T-helper 1 cell treated with Interleukin-12 subunit alpha and Interleukin-12 subunit beta and Interleukin-4 antibody, amounts not matched to agents 30 μg/mL and 1 μg/mL, for 36 hours (primary cell): ENCODE measurements around the gene RNASE8.
A peak's percentile ranks its signal among the peaks of the same experiment; 100 is the strongest.

Experiments
- H3K27ac Mint-ChIP-seq: one replicate; pipeline ENCODE4 v1.8.0; 2021; ENCODE audit warnings: mild to moderate bottlenecking, mixed read lengths
- H3K27me3 Mint-ChIP-seq: one replicate; pipeline ENCODE4 v1.8.0; 2021; ENCODE audit warnings: low read depth, mixed read lengths
- H3K36me3 Mint-ChIP-seq: one replicate; pipeline ENCODE4 v1.8.0; 2021; ENCODE audit warnings: low read depth, mixed read lengths
- H3K4me1 Mint-ChIP-seq: one replicate; pipeline ENCODE4 v1.8.0; 2021; ENCODE audit warnings: low read depth, mixed read lengths
- H3K4me3 Mint-ChIP-seq: one replicate; pipeline ENCODE4 v1.8.0; 2021; ENCODE audit warnings: mild to moderate bottlenecking, moderate library complexity, mixed read lengths
- H3K9me3 Mint-ChIP-seq: one replicate; pipeline ENCODE4 v1.8.0; 2021; ENCODE audit warnings: mixed read lengths

Gene RNASE8

DNA sequence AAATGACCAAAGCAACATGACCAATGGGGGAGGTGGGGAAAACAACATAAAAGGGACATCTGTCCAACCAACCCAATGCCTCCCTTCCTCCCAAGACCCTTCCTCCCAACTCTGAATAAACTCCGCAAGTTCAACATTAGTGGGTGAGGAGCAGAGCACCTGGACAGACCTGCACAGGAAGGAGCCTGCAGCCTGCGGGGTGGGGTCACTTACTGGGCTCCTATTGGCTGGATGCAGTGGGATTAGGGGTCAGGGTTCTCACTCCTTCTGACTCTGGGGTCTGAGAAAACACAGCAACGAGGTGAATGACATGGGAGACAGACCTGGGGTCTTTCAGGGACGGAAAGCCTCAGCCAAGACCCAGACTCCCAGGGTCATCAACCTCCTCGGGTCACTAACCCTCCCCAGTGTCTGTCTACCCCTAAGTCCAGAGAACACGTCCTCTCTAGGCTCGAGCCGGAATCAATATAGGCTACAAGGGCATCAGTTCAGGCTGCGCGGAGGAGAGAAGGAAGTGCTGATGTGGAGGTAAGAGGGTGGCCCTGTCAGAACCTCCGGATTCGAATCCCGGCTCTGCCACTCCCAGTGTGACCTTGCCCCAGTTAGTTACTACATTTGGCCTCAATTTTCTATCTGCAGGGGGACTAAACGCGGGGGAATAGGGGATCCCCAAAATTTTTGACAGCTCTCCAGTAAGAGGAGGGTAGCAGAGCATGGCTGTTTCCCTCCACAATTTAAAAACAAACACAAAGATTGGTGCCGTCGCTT, 33.6 kb upstream of the RNASE8 start:
- Mint-ChIP-seq H3K4me3 (peak overlapping the region; percentile 75), H3K27ac (no peak overlapping the region), H3K27me3 (peaks cover 44% of the 10 kb centered on the region), H3K4me1 (peaks cover 7% of the 10 kb centered on the region), H3K36me3 (no peaks in the 10 kb centered on the region), H3K9me3 (no peaks in the 10 kb centered on the region)

DNA sequence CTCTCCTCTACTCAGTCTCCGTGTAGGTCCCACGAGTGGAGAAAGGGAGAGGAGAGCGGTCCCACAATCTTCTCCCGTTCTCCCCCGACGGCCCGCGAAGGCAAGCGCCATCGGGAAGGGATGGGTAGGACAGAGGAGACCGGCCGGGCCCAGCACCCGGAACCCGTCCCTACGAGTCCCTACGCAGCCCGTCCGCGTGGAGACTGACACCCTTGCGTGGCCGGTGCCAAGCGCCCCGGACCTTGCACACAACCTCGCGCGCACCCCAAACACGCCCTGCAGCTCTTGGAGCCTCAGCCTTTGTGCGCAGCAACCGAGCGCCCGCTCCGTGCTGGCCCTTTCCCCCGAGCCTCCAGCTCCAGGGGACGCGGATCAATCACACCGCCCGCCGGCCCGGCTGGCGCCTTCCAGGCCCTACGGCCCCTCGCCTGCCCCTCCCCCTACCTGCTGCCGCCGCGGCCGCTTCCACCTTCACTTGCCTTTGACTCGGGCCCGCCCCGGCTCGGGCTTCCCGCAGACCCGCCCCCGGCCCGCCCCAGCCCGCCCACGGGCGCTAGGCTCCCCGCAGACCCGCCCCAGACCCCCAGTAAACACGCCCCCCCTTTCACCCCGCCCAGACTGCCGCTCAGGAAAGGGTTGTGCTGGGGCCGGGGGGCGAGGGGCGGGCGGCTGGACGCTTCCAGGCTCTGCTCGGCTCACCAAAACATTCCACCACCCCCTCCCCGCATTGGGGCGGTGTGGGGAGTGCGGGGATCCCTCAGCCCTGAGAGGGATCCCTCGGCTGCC, 32.8 kb upstream of the RNASE8 start, which contains the start of gene NDRG2:
NDRG2 (minus strand) TSS at position 477 of the 786 bp plus-strand sequence. CDS start 1,746 bp downstream, outside the sequence.
- H3K27ac Mint-ChIP-seq, result no peak within 1 kb of the TSS
- no peaks in the 10 kb centered on the region for H3K9me3 Mint-ChIP-seq

DNA sequence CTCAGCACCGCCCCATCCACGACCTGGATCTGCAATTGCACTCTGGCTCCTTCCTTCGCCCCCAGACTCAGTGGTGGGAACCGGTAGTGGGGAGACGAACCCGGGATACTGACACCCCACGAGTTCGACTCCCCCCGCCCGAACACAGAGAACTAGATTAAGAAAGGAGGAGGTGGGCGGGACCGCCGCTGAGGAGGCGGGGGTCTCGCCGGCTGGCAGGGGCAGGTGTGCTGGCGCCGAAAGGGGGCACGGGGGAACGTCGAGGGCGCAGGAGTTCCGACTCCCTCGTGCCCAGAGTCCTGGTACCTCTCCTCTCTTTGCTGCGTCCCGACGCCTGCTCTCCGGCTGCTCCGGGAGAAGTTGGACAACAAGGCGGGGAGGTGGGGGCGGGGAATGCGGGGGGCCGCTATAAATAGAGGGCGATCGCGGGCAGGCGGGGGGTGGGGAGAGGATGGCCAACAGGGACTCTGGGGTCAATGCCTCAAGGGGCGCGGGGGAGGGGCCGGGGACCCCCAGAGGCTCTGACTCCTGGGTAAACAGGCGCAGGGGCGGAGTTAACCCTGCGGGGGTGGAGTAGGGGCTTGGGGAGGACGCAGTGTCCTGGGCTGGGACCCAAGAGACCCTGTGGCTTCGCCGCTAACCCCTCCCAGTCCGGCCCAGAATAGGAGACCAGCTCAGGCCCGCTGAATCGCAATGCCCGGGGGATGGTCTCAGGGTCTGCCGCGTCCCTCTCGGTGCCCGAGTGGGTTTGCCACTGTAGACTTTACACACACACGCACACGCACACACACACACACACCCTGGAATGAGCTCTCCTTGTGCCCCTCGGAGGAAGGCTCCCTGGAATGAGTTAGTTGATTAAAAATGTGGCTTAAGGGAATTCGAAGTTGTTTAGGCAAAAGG, 32.0 kb upstream of the RNASE8 start:
- Mint-ChIP-seq H3K4me3 (peak overlapping the region; percentile 79), H3K4me1 (peaks cover 7% of the 10 kb centered on the region), H3K27ac (no peak overlapping the region), H3K36me3 (no peaks in the 10 kb centered on the region), H3K27me3 (peaks cover 44% of the 10 kb centered on the region), H3K9me3 (no peaks in the 10 kb centered on the region)

More for the DNA sequence above, 32.8 kb upstream of the RNASE8 start, which contains the start of gene NDRG2:
- Mint-ChIP-seq H3K27me3 (peaks cover 44% of the 10 kb centered on the region), H3K4me3 (peak within 1 kb of the TSS; percentile 79), H3K36me3 (no peaks in the 10 kb centered on the region), H3K4me1 (peaks cover 7% of the 10 kb centered on the region)

DNA sequence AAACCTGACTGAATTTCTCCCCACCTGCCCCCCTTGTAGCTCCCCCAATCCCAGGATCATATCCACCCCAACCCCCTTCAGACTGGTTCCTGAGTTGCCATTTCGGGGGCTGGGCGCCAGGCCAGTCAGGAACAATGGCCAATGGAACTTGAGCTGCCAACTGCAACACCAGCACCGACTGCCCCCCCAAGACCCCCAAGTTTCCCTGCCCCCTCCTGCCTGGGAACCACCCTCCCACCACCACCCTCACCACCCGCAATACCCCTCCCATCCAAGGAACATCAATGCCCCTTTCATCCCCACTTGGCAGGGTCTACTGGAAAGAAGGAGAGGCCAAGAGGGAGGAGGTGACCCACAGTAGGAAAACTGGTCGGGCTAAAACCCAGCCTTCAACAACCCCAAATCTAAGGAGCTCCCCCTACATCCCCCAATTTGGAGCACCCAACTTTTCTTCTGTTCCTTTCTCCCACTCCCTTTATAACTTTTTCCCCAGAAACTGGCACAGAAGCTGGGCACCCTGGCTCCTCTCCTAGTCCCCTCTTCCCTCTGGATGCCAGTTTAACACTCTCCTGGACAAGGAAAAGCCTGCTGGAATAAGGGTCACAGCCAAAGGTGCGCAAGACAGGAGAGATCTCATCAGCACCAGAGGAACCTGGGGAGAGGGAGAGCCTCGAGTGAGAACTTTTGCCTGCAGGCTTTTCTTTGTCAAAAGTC, 31.2 kb upstream of the RNASE8 start:
- Mint-ChIP-seq H3K36me3 (no peaks in the 10 kb centered on the region), H3K9me3 (no peaks in the 10 kb centered on the region), H3K27ac (no peak overlapping the region), H3K4me3 (peak overlapping the region; percentile 42), H3K4me1 (peaks cover 7% of the 10 kb centered on the region), H3K27me3 (peaks cover 43% of the 10 kb centered on the region)

DNA sequence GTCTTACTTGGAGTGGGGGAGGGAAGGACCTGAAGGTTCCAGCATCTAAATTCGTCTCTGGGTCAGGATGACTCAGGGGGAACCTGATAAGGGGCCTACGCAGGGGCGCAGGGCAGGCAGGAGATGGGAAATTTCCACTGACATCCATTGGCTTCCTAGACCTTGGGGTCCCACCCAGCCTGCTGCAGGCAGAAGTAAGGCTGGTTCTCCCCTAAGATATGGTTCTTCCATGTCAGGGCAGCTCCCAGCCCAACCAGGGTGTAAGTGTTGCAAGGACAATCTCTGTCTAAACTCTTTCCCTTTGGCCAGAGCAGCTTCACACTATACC, 30.7 kb upstream of the RNASE8 start:
- Mint-ChIP-seq H3K4me1 (peaks cover 7% of the 10 kb centered on the region), H3K4me3 (no peak overlapping the region), H3K27ac (no peak overlapping the region), H3K36me3 (no peaks in the 10 kb centered on the region), H3K27me3 (peaks cover 43% of the 10 kb centered on the region), H3K9me3 (no peaks in the 10 kb centered on the region)

DNA sequence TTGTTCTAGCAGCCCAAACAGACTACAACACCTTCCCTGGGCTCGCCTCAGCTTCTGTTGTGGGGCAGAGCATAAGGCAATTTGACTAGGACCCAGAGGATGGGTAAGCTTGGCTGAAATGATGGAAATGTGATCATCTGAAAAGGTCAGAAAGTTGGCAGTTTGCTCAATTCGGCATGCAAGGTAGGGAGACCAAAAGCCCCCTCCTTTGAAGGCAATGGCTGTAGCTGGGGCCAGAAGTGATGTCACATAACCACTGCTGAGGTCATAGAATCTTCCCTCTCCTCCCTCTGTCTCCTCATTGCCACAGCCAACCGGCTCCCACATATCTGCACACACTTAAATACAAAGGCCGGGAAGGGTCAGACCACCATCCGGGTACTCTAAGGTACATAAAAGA, 27.7 kb upstream of the RNASE8 start, which contains the start of gene TPPP2:
TPPP2 (plus strand) TSS at position 301 of the 400 bp plus-strand sequence. CDS start 365 bp downstream, outside the sequence.
- no peak within 1 kb of the TSS for H3K4me3 Mint-ChIP-seq
- H3K36me3 Mint-ChIP-seq, result no peaks in the 10 kb centered on the region
- H3K9me3 Mint-ChIP-seq, result no peaks in the 10 kb centered on the region
- H3K4me1 Mint-ChIP-seq, result no peaks in the 10 kb centered on the region
- H3K27ac Mint-ChIP-seq, result no peak within 1 kb of the TSS
- peaks cover 27% of the 10 kb centered on the region for H3K27me3 Mint-ChIP-seq

DNA sequence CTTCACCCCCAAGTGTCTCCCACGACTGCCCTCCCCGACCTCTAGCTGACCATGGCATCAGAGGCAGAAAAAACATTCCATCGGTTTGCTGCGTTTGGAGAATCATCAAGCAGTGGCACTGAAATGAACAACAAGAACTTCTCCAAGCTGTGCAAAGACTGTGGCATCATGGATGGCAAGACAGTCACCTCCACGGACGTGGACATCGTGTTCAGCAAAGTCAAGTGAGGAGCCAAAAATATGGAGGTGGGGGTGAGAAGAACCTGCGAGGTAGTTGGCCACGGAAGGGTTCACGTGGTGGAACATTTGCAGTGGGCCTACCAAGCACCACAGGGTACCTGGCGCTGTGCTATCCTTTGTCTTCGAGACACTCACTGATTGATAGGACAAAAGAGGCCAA, 27.1 kb upstream of the RNASE8 start:
- Mint-ChIP-seq H3K36me3 (no peaks in the 10 kb centered on the region), H3K9me3 (no peaks in the 10 kb centered on the region), H3K27me3 (peaks cover 27% of the 10 kb centered on the region), H3K4me1 (no peaks in the 10 kb centered on the region), H3K4me3 (no peak overlapping the region), H3K27ac (no peak overlapping the region)

DNA sequence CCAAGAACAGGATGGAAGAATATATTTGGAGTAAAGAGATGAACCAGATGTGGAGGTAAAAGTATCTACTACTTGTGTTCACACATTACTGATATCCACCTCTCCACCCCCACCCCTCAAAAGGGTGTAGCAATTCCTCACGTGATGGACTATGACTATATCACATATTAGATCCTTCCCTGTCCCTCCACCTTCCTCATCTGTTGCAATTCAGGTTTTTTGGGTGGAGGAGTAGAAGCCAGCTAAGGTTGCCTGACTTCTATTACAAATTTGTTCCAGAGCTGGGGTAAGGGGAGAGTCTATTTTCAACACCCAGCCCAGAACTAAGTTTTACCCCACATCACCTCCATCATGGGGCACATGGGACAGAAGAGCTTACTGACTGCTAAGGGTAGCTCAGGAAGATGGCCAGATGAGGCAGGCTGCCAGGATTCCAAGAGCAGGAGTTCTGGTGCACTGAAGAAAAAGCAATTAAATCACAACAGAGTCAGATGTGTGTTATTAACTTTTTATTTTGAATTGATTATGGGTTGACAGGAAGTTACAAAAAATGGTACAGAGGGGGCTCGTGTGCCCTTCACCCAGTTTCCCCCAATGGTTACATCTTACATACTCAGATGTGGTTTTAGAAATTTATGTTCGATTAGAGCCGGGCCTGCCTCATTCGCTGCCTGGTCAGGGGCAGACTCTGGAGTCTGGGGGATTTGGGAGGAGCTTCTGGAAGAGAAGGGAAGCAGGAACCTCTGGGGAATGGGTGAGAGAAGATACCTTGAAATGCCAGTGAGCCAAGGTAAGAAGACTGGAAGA, 25.1 kb upstream of the RNASE8 start:
- Mint-ChIP-seq H3K27ac (no peak overlapping the region), H3K36me3 (no peaks in the 10 kb centered on the region), H3K9me3 (no peaks in the 10 kb centered on the region), H3K27me3 (peaks cover 16% of the 10 kb centered on the region), H3K4me3 (no peak overlapping the region), H3K4me1 (no peaks in the 10 kb centered on the region)

DNA sequence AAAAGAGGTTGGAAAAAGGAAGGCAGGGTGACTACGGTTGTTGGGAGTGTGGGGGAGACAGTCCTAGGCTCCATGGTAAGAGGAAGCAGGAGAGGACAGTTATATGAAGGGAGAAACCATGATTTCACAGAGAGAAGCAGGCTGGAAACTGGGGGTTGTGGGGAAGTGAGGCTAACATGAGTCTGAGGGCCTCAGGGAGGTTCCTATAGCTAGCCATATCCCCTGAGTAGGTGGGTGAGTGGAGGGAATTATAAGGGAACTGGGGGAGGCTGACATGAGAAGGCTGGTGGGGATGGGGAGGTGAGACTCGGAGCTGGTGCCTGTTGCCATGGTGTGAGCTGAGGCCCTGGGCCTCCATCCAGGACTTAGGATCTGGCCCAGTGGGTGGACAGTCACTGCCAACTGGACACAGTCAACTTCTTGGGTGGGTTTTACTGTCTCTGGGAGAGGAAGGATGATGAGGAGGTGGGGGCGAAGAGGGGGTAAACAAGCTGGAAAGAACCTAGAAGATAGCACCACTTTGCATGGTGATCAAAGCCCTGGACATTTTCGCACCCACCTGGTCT, 24.4 kb upstream of the RNASE8 start:
- Mint-ChIP-seq H3K4me1 (no peaks in the 10 kb centered on the region), H3K36me3 (no peaks in the 10 kb centered on the region), H3K4me3 (no peak overlapping the region), H3K27ac (no peak overlapping the region), H3K9me3 (no peaks in the 10 kb centered on the region), H3K27me3 (peaks cover 15% of the 10 kb centered on the region)

DNA sequence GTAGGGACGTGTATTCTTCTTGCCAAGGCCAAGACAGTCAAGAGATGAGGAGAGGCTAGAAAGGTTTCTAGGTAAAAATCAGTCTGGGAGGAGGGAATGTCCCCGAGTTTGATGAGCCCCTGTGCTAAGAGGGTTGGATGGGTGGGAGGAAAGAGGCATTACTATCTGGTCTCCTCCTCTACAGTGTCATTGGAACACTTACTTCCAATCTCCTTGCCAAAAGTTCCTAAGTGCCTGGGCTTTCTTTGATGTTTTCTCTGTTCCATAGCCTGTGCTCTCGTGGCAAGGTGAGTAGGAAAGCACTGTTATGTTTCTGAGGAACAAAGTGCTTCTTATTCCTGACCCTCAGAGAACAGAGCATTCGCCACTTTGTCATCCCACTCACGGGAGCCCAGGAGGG, 22.9 kb upstream of the RNASE8 start, which contains the start of gene RNASE13:
RNASE13 (minus strand) TSS at position 101 of the 400 bp plus-strand sequence. CDS start 519 bp downstream, outside the sequence.
- Mint-ChIP-seq H3K27me3 (peaks cover 15% of the 10 kb centered on the region), H3K9me3 (no peaks in the 10 kb centered on the region), H3K4me3 (no peak within 1 kb of the TSS), H3K4me1 (no peaks in the 10 kb centered on the region), H3K36me3 (no peaks in the 10 kb centered on the region), H3K27ac (no peak within 1 kb of the TSS)

DNA sequence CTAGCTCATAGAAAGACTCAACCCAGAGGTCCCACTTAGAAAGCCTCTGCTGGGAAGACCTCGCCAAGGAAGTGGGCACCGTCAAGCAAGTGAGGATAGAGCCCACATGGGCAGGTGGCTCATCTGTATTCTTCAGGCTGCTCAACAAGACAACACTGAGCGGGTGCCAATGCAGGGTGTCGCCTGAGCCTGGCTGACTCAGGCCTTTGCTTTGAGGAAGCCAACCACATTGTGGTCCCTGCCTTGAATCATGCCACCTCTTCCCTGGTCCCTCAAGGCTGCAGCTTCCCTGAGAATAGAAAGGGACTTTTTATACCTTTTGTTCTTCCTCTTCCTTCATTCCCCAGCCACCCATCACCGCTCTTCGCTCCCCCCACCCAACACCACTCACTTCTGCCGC, 20.9 kb upstream of the RNASE8 start:
- no peak overlapping the region for H3K27ac Mint-ChIP-seq

GRCh38 chr14:21037156-21037555, 20.5 kb upstream of the RNASE8 start:
- Mint-ChIP-seq H3K27ac (no peak overlapping the region), H3K9me3 (no peaks in the 10 kb centered on the region), H3K4me1 (no peaks in the 10 kb centered on the region), H3K27me3 (peaks cover 10% of the 10 kb centered on the region), H3K36me3 (no peaks in the 10 kb centered on the region), H3K4me3 (no peak overlapping the region)

More for the DNA sequence above, 20.9 kb upstream of the RNASE8 start:
- H3K9me3 Mint-ChIP-seq, result no peaks in the 10 kb centered on the region
- H3K27me3 Mint-ChIP-seq, result peaks cover 11% of the 10 kb centered on the region
- H3K4me1 Mint-ChIP-seq, result no peaks in the 10 kb centered on the region
- H3K4me3 Mint-ChIP-seq, result no peak overlapping the region
- H3K36me3 Mint-ChIP-seq, result no peaks in the 10 kb centered on the region
